Measurements from ENCODE around the gene DDI1. TPM values are rescaled to one million over a fixed set of nuclear protein-coding genes. Genes with fewer than 3 reads are reported as not detected.

DDI1 gene
- not detected in 2 replicates for total RNA-seq (2016; rRNA removed; fragmentation: Illumina TruSeq; extraction: Trizol)
- not detected in 2 replicates for total RNA-seq (2016; cell fraction: cytosol; rRNA removed; fragmentation: Illumina TruSeq; extraction: Trizol; ENCODE audit: low read depth)
- not detected in 2 replicates for total RNA-seq (2016; cell fraction: insoluble cytoplasmic fraction; rRNA removed; fragmentation: Illumina TruSeq; extraction: Trizol)
- total RNA-seq (2016; cell fraction: membrane; rRNA removed; fragmentation: Illumina TruSeq; extraction: Trizol): not detected in 2 replicates
- total RNA-seq (2016; cell fraction: nucleus; rRNA removed; fragmentation: Illumina TruSeq; extraction: Trizol): not detected in 2 replicates
- not detected in 2 replicates for polyA plus RNA-seq (2011; rRNA removed)
- not detected in 2 replicates for polyA plus RNA-seq (2011; cell fraction: cytosol; rRNA removed)
- not detected in 2 replicates for polyA plus RNA-seq (2011; cell fraction: nucleus; rRNA removed)
- polyA plus RNA-seq (2012): not detected in 2 replicates
- not detected in 2 replicates for polyA plus RNA-seq (2016; cell fraction: cytosol; fragmentation: Illumina TruSeq; extraction: Trizol; ENCODE audit: low read depth)
- polyA plus RNA-seq (2016; cell fraction: insoluble cytoplasmic fraction; fragmentation: Illumina TruSeq; extraction: Trizol; ENCODE audit: low read depth): not detected in 2 replicates
- polyA plus RNA-seq (2016; cell fraction: membrane; fragmentation: Illumina TruSeq; extraction: Trizol; ENCODE audit: low read depth): not detected in 2 replicates
- polyA plus RNA-seq (2016; cell fraction: nucleus; fragmentation: Illumina TruSeq; extraction: Trizol; ENCODE audit: insufficient read depth, low read depth): not detected in 2 replicates
- not detected in 2 replicates for polyA minus RNA-seq (2011; rRNA and poly(A)+ RNA removed; ENCODE audit: low replicate concordance)
- not detected in 2 replicates for polyA minus RNA-seq (2011; cell fraction: cytosol; rRNA and poly(A)+ RNA removed)
- polyA minus RNA-seq (2011; cell fraction: nucleus; rRNA and poly(A)+ RNA removed): not detected in 2 replicates
- not detected for Bru-seq, nascent RNA
- BruChase-seq, experiment 1, labeled RNA remaining after a 6-hour chase: not detected
- not detected for BruChase-seq, experiment 2, labeled RNA remaining after a 2-hour chase
- long read RNA-seq, experiment 1: 0 reads
- long read RNA-seq, experiment 2: 0 reads

GRCh38 chr11:104036588-104036987 is at the start of gene DDI1:
DDI1 (plus strand) TSS chr11:104036640; CDS start chr11:104036823, 183 bp downstream.
- 87% methylated on average over 12 of the region's 26 CpGs for WGBS (ENCODE audit: low lambda C conversion rate)
- no TSS peak for BruUV-seq (replicated peaks)
- no peak for ATAC-seq
- H3K4me3 ChIP-seq (replicated peaks in 1 of 3; ENCODE audit: insufficient read depth in 1 of 3, low read depth in 2 of 3, low read length in 3 of 3): no peak within 1 kb of the TSS
- peaks cover 21% of the 10 kb centered on the region; the same call in 1 of the 2 replicates for H3K9me3 ChIP-seq (ENCODE audit: low read length)
- H2AFZ ChIP-seq (ENCODE audit: low read length): no peak within 1 kb of the TSS
- CTCF ChIA-PET (ENCODE audit: low intra/inter-chr PET ratio, low total read pairs): no interaction called here
- H3K36me3 ChIP-seq (replicated peaks in 1 of 2; ENCODE audit: control insufficient read depth in 1 of 2, insufficient read depth in 2 of 2, low read length in 2 of 2): no peaks in the 10 kb centered on the region
- no peak for TF ChIP-seq ZNF615 (CRISPR knock-in tag; IDR thresholded peaks at IDR 0.05; ENCODE audit: borderline replicate concordance)
- TF ChIP-seq, protein P1, sequence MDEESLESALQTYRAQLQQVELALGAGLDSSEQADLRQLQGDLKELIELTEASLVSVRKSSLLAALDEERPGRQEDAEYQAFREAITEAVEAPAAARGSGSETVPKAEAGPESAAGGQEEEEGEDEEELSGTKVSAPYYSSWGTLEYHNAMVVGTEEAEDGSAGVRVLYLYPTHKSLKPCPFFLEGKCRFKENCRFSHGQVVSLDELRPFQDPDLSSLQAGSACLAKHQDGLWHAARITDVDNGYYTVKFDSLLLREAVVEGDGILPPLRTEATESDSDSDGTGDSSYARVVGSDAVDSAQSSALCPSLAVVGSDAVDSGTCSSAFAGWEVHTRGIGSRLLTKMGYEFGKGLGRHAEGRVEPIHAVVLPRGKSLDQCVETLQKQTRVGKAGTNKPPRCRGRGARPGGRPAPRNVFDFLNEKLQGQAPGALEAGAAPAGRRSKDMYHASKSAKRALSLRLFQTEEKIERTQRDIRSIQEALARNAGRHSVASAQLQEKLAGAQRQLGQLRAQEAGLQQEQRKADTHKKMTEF (CRISPR knock-in tag; IDR thresholded peaks at IDR 0.05): no peak
- no peak for TF ChIP-seq ATAD3A (CRISPR knock-in tag; IDR thresholded peaks at IDR 0.05)
- TF ChIP-seq ZNF124 (CRISPR knock-in tag; IDR thresholded peaks at IDR 0.05): no peak
- TF ChIP-seq, protein P2, sequence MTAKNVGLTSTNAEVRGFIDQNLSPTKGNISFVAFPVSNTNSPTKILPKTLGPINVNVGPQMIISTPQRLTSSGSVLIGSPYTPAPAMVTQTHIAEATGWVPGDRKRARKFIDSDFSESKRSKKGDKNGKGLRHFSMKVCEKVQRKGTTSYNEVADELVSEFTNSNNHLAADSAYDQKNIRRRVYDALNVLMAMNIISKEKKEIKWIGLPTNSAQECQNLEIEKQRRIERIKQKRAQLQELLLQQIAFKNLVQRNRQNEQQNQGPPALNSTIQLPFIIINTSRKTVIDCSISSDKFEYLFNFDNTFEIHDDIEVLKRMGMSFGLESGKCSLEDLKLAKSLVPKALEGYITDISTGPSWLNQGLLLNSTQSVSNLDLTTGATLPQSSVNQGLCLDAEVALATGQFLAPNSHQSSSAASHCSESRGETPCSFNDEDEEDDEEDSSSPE (CRISPR knock-in tag; IDR thresholded peaks at IDR 0.05): no peak
- TF ChIP-seq, protein P3, sequence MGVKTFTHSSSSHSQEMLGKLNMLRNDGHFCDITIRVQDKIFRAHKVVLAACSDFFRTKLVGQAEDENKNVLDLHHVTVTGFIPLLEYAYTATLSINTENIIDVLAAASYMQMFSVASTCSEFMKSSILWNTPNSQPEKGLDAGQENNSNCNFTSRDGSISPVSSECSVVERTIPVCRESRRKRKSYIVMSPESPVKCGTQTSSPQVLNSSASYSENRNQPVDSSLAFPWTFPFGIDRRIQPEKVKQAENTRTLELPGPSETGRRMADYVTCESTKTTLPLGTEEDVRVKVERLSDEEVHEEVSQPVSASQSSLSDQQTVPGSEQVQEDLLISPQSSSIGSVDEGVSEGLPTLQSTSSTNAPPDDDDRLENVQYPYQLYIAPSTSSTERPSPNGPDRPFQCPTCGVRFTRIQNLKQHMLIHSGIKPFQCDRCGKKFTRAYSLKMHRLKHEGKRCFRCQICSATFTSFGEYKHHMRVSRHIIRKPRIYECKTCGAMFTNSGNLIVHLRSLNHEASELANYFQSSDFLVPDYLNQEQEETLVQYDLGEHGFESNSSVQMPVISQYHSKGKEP (CRISPR knock-in tag; IDR thresholded peaks at IDR 0.05): no peak
- no peak for TF ChIP-seq ARNTL (CRISPR knock-in tag; IDR thresholded peaks at IDR 0.05)
- TF ChIP-seq SIX1 (CRISPR knock-in tag; IDR thresholded peaks at IDR 0.05; ENCODE audit: borderline replicate concordance): no peak
- TF ChIP-seq ZKSCAN5 (CRISPR knock-in tag; IDR thresholded peaks at IDR 0.05): no peak
- no peak for TF ChIP-seq HNRNPUL1 (IDR thresholded peaks at IDR 0.05; ENCODE audit: low read depth, low read length)
- no peaks in the 10 kb centered on the region for H4K20me1 ChIP-seq (ENCODE audit: insufficient read depth, low read length)
- H3K4me2 ChIP-seq (ENCODE audit: low read depth, low read length): no peak within 1 kb of the TSS
- no peak within 1 kb of the TSS for H3K27ac ChIP-seq (ENCODE audit: extremely low read length, insufficient read depth, low read length)
- no peak within 1 kb of the TSS for H3K9ac ChIP-seq (ENCODE audit: insufficient read depth, low read depth, low read length)
- peaks cover 7% of the 10 kb centered on the region; the same call in 1 of the 2 replicates for H3K4me1 ChIP-seq (ENCODE audit: insufficient read depth, low read length)
- no peak for DNase-seq (ENCODE audit: low spot score)
- POLR2A ChIA-PET: no interaction called here
- H3K27me3 ChIP-seq (ENCODE audit: control insufficient read depth in 1 of 2, insufficient read depth in 2 of 2, low read length in 2 of 2): no peaks in the 10 kb centered on the region
- H3K79me2 ChIP-seq (ENCODE audit: insufficient read depth, low read length): no peaks in the 10 kb centered on the region
- FAIRE-seq: no peak
- in situ Hi-C loops (cut with HindIII; ENCODE audit: extremely low pct_ligation_motif_present, low pct_unique_long_range_greater_than_20kb): no loop called here
- intact Hi-C loops (cut with micrococcal nuclease; ENCODE audit: unreplicated experiment): no loop called here
